Small intestine (tissue), 7 donors: ENCODE data around the gene PBX4. TPM values are rescaled to one million over a fixed set of nuclear protein-coding genes. Genes with fewer than 3 reads are reported as not detected.
A peak's percentile ranks its signal among the peaks of the same experiment; 100 is the strongest.

Experiments used
- DNase-seq, 2 donors: peaks; one replicate each; pipeline versions ENCODE4 v3.0.0 to v3.0.0-alpha.2; 2013
- FAIRE-seq: peaks from 2 replicates; lab custom pipeline; 2012; peaks lifted over from hg19 to GRCh38; lab: Jason Lieb, UNC
- H3K27ac ChIP-seq, 3 donors: one replicate each; pipeline ENCODE4 v1.5.1; 2013; ENCODE audit warnings: low read length in 2 of 3, mild to moderate bottlenecking in 2 of 3, control low read depth in 1 of 3, inconsistent platforms in 1 of 3, low read depth in 1 of 3, moderate library complexity in 1 of 3
- H3K27me3 ChIP-seq, 3 donors: one replicate each; pipeline ENCODE4 v1.6.1; 2013; ENCODE audit warnings: low read length in 3 of 3, inconsistent platforms in 1 of 3; ENCODE audit not compliant: control insufficient read depth in 3 of 3, insufficient read depth in 3 of 3
- H3K36me3 ChIP-seq, 3 donors: one replicate each; pipeline ENCODE4 v1.6.1; 2013; ENCODE audit warnings: low read length in 3 of 3, inconsistent platforms in 1 of 3, low read depth in 1 of 3, mild to moderate bottlenecking in 1 of 3, moderate library complexity in 1 of 3; ENCODE audit not compliant: control insufficient read depth in 3 of 3, insufficient read depth in 2 of 3
- H3K4me1 ChIP-seq, 3 donors: one replicate each; pipeline ENCODE4 v1.6.1; 2013; ENCODE audit warnings: low read length in 2 of 3, inconsistent platforms in 1 of 3, low read depth in 1 of 3, mild to moderate bottlenecking in 1 of 3, moderate library complexity in 1 of 3; ENCODE audit not compliant: control insufficient read depth in 3 of 3, insufficient read depth in 2 of 3
- H3K4me3 ChIP-seq, 3 donors: one replicate each; pipeline ENCODE4 v1.5.1; 2013; ENCODE audit warnings: low read length in 3 of 3, control low read depth in 1 of 3, inconsistent platforms in 1 of 3, low read depth in 1 of 3, mild to moderate bottlenecking in 1 of 3, moderate library complexity in 1 of 3
- H3K9me3 ChIP-seq, 2 donors: one replicate each; pipeline ENCODE4 v1.6.1; 2013; ENCODE audit warnings: low read depth in 1 of 2, low read length in 1 of 2; ENCODE audit not compliant: control insufficient read depth in 2 of 2, insufficient read depth in 1 of 2
- WGBS, 3 donors: extraction: QIAGEN DNeasy Blood & Tissue Kit; methylation state at CpG; one replicate each; pipeline ENCODE4 v1.1.7; 2013; 5-methylcytosine and 5-hydroxymethylcytosine counted together
- polyA plus RNA-seq, 4 donors: library from polyadenylated mRNA; stranded (reverse) in 3 of 4; unstranded in 1 of 4; fragments of 200-250 nt in 3 of 4; fragments of 120-200 nt in 1 of 4; gene quantifications; one replicate each; pipeline versions ENCODE4 v1.2.1 to v1.2.3, GENCODE V29; 2013
- donor health status: healthy with polysubstance abuse.
- donor health status: control.
- donor health status: control.
- donor health status: Bipolar disorder and iron deficiency.
- donor health status: healthy.

The PBX4 gene
- polyA plus RNA-seq, 4 donors: 0.81 to 2.5 (median 1.4) TPM

GRCh38 chr19:19626516-19627472 is 8.3 kb upstream of the PBX4 start:
- DNase-seq (no peak), FAIRE-seq (no peak)
- H3K27ac ChIP-seq: no peak overlapping the region
- WGBS, 3 donors: 92 to 95% (median 93%) methylated on average over 47 to 48 of the region's 48 CpGs
- peaks cover 0 to 7% (median 0%) of the 10 kb centered on the region in 3 donors for H3K36me3 ChIP-seq
- H3K9me3 ChIP-seq: no peaks in the 10 kb centered on the region
- H3K4me1 ChIP-seq: no peaks in the 10 kb centered on the region
- H3K27me3 ChIP-seq: no peaks in the 10 kb centered on the region
- H3K4me3 ChIP-seq: peak overlapping the region in 2 of 3 donors; percentile 50 to 66

DNA sequence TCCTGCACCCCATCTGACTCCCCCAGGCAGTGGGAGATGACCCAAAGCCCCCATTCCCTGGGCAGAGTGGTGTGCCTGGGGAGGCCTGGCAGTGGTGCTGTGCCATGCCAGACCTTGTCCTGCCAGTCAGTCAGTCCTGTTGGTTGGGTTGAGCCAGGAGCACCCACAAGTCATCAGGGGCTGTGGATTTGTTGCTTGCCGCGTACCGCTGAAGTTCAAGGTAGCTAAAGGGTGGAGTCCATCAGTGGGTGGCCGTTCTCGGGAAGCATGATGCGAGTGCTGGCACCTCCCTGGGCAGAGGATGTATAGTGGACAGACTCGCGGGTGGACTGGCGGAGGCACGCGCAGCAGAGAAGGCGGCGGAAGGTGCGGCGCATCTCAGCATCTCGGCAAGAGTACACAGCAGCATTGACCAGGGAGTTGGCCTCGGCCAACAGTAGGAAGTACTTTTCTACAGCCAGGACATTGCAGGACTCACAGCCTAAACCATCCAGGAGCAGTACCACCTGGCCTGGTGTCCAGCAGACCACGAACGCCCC is 5.6 kb upstream of the PBX4 start:
- FAIRE-seq: no peak
- Histone ChIP-seq H3K27ac (no peak overlapping the region), H3K9me3 (no peaks in the 10 kb centered on the region), H3K4me1 (peaks cover 0 to 1% (median 0%) of the 10 kb centered on the region in 3 donors), H3K27me3 (no peaks in the 10 kb centered on the region), H3K4me3 (no peak overlapping the region), H3K36me3 (peaks cover 0 to 7% (median 0%) of the 10 kb centered on the region in 3 donors)
- WGBS, 3 donors: 94 to 96% (median 95%) methylated on average over 19 of the region's 19 CpGs
- DNase-seq: no peak

DNA sequence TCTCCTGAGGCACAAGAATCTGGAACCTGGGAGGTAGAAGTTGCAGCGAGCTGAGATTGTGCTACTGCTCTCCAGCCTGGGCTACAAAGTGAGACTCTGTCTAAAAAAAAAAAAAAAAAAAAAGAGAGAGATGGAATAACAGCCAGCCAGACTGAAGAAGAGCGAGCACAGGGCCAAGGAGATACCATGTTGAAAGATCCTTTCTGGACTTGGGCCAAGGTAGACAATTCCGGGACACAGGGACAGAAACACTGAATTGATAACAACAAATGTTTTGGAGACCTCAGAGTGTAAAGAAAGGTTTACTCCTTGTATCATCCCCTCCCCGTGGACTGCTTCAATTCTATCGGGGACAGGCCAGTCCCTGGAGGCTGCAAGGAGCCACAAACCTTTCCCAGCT is 4.9 kb upstream of the PBX4 start:
- peaks cover 0 to 6% (median 0%) of the 10 kb centered on the region in 3 donors for H3K4me1 ChIP-seq
- FAIRE-seq (no peak), DNase-seq (no peak)
- H3K36me3 ChIP-seq: peaks cover 0 to 7% (median 0%) of the 10 kb centered on the region in 3 donors
- no peaks in the 10 kb centered on the region for H3K27me3 ChIP-seq
- H3K9me3 ChIP-seq: no peaks in the 10 kb centered on the region
- H3K4me3 ChIP-seq: no peak overlapping the region
- H3K27ac ChIP-seq: no peak overlapping the region
- 84 to 90% (median 89%) methylated on average over 5 of the region's 5 CpGs for WGBS, 3 donors

GRCh38 chr19:19619849-19620210 is 1.3 kb upstream of the PBX4 start:
- Histone ChIP-seq H3K27me3 (peaks cover 0 to 13% (median 0%) of the 10 kb centered on the region in 3 donors), H3K4me1 (peaks cover 0 to 11% (median 2%) of the 10 kb centered on the region in 3 donors), H3K36me3 (peaks cover 0 to 7% (median 0%) of the 10 kb centered on the region in 3 donors), H3K4me3 (no peak overlapping the region), H3K9me3 (no peaks in the 10 kb centered on the region), H3K27ac (no peak overlapping the region)
- FAIRE-seq (no peak), DNase-seq (no peak)
- 65 to 68% (median 67%) methylated on average over 7 of the region's 7 CpGs for WGBS, 3 donors

- H3K4me3 ChIP-seq: peak overlapping the region in 2 of 3 donors; percentile 16 to 25
- H3K36me3 ChIP-seq: peaks cover 0 to 4% (median 0%) of the 10 kb centered on the region in 3 donors
- DNase-seq: no peak
- no peaks in the 10 kb centered on the region for H3K9me3 ChIP-seq
- peaks cover 0 to 11% (median 2%) of the 10 kb centered on the region in 3 donors for H3K4me1 ChIP-seq
- FAIRE-seq: no peak
- WGBS, 3 donors: 37 to 50% (median 47%) methylated on average over 21 of the region's 21 CpGs
- peaks cover 0 to 13% (median 0%) of the 10 kb centered on the region in 3 donors for H3K27me3 ChIP-seq
- no peak overlapping the region for H3K27ac ChIP-seq
Measured at GRCh38 chr19:19619181-19619848, 828 bp upstream of the PBX4 start.

DNA sequence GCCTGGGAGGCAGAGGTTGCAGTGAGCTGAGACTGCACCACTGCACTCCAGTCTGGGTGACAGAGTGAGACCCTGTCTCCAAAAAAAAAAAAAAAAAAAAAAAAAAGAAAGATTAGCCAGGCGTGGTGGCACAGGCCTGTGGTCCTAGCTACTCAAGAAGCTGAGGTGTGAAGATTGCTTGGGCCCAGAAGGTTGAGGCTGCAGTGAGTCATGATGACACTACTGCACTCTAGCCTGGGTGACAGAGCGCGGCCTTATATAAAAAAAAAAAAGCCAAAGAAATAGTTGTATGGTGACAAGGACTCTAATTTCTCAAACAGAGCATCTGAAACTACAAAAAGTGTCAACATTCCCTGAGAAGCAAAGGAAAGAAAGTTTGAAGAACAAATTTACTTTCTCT is 3.4 kb downstream of the PBX4 start:
- Histone ChIP-seq H3K4me3 (no peak overlapping the region), H3K27ac (no peak overlapping the region), H3K9me3 (no peaks in the 10 kb centered on the region), H3K36me3 (no peaks in the 10 kb centered on the region), H3K27me3 (peaks cover 0 to 15% (median 0%) of the 10 kb centered on the region in 3 donors), H3K4me1 (peaks cover 0 to 11% (median 2%) of the 10 kb centered on the region in 3 donors)
- FAIRE-seq (no peak), DNase-seq (no peak)
- 76 to 89% (median 88%) methylated on average over 3 of the region's 3 CpGs for WGBS, 3 donors

GRCh38 chr19:19613506-19613905 is 5.0 kb downstream of the PBX4 start:
- Histone ChIP-seq H3K9me3 (no peaks in the 10 kb centered on the region), H3K27ac (no peak overlapping the region), H3K4me1 (peaks cover 0 to 4% (median 2%) of the 10 kb centered on the region in 3 donors), H3K36me3 (no peaks in the 10 kb centered on the region), H3K4me3 (no peak overlapping the region), H3K27me3 (peaks cover 0 to 15% (median 0%) of the 10 kb centered on the region in 3 donors)
- 54 to 66% (median 59%) methylated on average over 4 of the region's 4 CpGs for WGBS, 3 donors
- DNase-seq: peak in 1 of 2 donors; percentile 51
- no peak for FAIRE-seq
